Suprapubic skin (tissue), 4 donors: Measurements from ENCODE around the gene SLC15A4. TPM values are rescaled to one million over a fixed set of nuclear protein-coding genes. Genes with fewer than 3 reads are reported as not detected.

ENCODE experiments used
- DNase-seq, 2 donors: peaks; one replicate each; pipeline ENCODE4 v3.0.0-alpha.2; 2019; ENCODE audit warnings: low spot score in 2 of 2
- H3K27ac ChIP-seq: fragments of 200-600 bp; sonication (generic); one replicate; pipeline ENCODE4 v1.5.1; 2019
- H3K27me3 ChIP-seq: fragments of 200-600 bp; sonication (generic); one replicate; pipeline ENCODE4 v1.5.1; 2019
- H3K36me3 ChIP-seq: fragments of 200-600 bp; sonication (generic); one replicate; pipeline ENCODE4 v1.5.1; 2019
- H3K4me1 ChIP-seq: fragments of 200-600 bp; sonication (generic); one replicate; pipeline ENCODE4 v1.5.1; 2019
- H3K4me3 ChIP-seq: fragments of 200-600 bp; sonication (generic); one replicate; pipeline ENCODE4 v1.5.1; 2019; ENCODE audit warnings: mild to moderate bottlenecking
- H3K9me3 ChIP-seq: fragments of 200-600 bp; sonication (generic); one replicate; pipeline ENCODE4 v1.5.1; 2019
- CTCF ChIP-seq, 2 donors: fragments of 200-600 bp in 1 of 2; fragments of 450-650 bp in 1 of 2; sonication (generic) in 1 of 2; IDR thresholded peaks; one replicate each; pipeline ENCODE4 v1.5.1; 2016 to 2019; ENCODE audit warnings: antibody characterized with exemption in 2 of 2, mild to moderate bottlenecking in 1 of 2, moderate library complexity in 1 of 2
- EP300 ChIP-seq: sonication (generic); formaldehyde crosslinking; IDR thresholded peaks from one replicate; pipeline ENCODE4 v1.6.1; 2017; ENCODE audit warnings: antibody characterized with exemption
- POLR2A ChIP-seq, 2 donors: fragments of 450-650 bp; IDR thresholded peaks; one replicate each; pipeline ENCODE4 v1.6.1; 2017; ENCODE audit warnings: antibody characterized with exemption in 2 of 2, mild to moderate bottlenecking in 2 of 2, moderate library complexity in 2 of 2
- POLR2AphosphoS5 ChIP-seq, 3 donors: sonication (generic); formaldehyde crosslinking; IDR thresholded peaks; one replicate each; pipeline ENCODE4 v1.6.1; 2017; ENCODE audit warnings: antibody characterized with exemption in 3 of 3
- WGBS: methylation state at CpG from one replicate; pipeline ENCODE4 v1.1.5; 2018; 5-methylcytosine and 5-hydroxymethylcytosine counted together
- total RNA-seq, 4 donors: library from RNA; depleted of rRNA; stranded (reverse); fragments of >200 nt; gene quantifications; one replicate each; pipeline ENCODE4 v1.1.0, GENCODE V29; 2016

The SLC15A4 gene
- total RNA-seq, 4 donors from 2014 or later = 35.2 to 51.7 (median 45.6) TPM

- no peak overlapping the region for H3K27ac ChIP-seq
- TF ChIP-seq POLR2AphosphoS5 (IDR thresholded peaks at IDR 0.05) (no peak), POLR2A (IDR thresholded peaks at IDR 0.05) (no peak), CTCF (IDR thresholded peaks at IDR 0.05) (no peak), EP300 (no peak)
- H3K27me3 ChIP-seq = no peaks in the 10 kb centered on the region
- 97% methylated on average over 8 of the region's 8 CpGs for WGBS
- no peak overlapping the region for H3K4me3 ChIP-seq
- H3K4me1 ChIP-seq = peaks cover 5% of the 10 kb centered on the region
- no peaks in the 10 kb centered on the region for H3K9me3 ChIP-seq
- peaks cover 52% of the 10 kb centered on the region for H3K36me3 ChIP-seq
- DNase-seq = peak in 1 of 2 donors; percentile 13
These were observed 19.0 kb downstream of the SLC15A4 start for GRCh38 chr12:128804762-128805161.

GRCh38 chr12:128803788-128804187 is 20.0 kb downstream of the SLC15A4 start:
- Histone ChIP-seq H3K36me3 (peaks cover 59% of the 10 kb centered on the region), H3K9me3 (no peaks in the 10 kb centered on the region)
- 94% methylated on average over 9 of the region's 9 CpGs for WGBS

GRCh38 chr12:128802756-128803155 is 21.0 kb downstream of the SLC15A4 start:
- Histone ChIP-seq H3K4me1 (no peaks in the 10 kb centered on the region), H3K27ac (no peak overlapping the region), H3K9me3 (no peaks in the 10 kb centered on the region), H3K27me3 (no peaks in the 10 kb centered on the region), H3K4me3 (no peak overlapping the region), H3K36me3 (peaks cover 61% of the 10 kb centered on the region)
- TF ChIP-seq CTCF (IDR thresholded peaks at IDR 0.05) (no peak), EP300 (no peak), POLR2A (IDR thresholded peaks at IDR 0.05) (no peak), POLR2AphosphoS5 (IDR thresholded peaks at IDR 0.05) (no peak)
- WGBS = 89% methylated on average over 13 of the region's 13 CpGs
- peak; percentile 16 to 40 for DNase-seq

More at GRCh38 chr12:128803788-128804187, 20.0 kb downstream of the SLC15A4 start:
- no peak overlapping the region for H3K4me3 ChIP-seq
- no peak for TF ChIP-seq CTCF (IDR thresholded peaks at IDR 0.05)
- no peak for TF ChIP-seq POLR2AphosphoS5 (IDR thresholded peaks at IDR 0.05)
- TF ChIP-seq POLR2A (IDR thresholded peaks at IDR 0.05) = no peak
- no peak for TF ChIP-seq EP300
- H3K27ac ChIP-seq = no peak overlapping the region
- H3K27me3 ChIP-seq = no peaks in the 10 kb centered on the region
- peak in 1 of 2 donors; percentile 43 for DNase-seq
- H3K4me1 ChIP-seq = no peaks in the 10 kb centered on the region

DNA sequence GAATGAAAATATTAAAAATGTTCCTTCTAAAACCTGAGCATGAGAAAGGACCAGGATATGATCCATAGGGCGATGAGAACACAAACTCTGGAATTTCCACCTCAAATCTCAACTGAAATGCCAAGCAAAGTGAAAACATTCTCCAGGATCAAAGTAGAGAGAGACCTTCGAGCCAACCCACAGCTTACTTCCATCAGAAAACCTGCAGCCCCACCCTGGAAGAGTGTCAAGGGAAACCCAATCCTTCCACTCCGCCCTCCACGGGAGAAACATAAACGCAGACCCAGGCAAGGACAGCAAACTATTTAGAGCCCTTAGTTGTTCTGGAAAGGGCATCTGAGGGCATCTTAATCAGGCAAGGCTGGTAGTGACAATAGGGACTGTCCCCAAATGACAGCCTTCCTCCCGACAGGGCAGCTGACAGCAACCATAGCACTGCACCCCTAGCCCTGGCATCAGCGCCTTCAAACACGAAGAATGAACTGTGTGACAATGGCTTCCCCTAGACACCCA is 21.8 kb downstream of the SLC15A4 start:
- Histone ChIP-seq H3K9me3 (no peaks in the 10 kb centered on the region), H3K27me3 (no peaks in the 10 kb centered on the region)

DNA sequence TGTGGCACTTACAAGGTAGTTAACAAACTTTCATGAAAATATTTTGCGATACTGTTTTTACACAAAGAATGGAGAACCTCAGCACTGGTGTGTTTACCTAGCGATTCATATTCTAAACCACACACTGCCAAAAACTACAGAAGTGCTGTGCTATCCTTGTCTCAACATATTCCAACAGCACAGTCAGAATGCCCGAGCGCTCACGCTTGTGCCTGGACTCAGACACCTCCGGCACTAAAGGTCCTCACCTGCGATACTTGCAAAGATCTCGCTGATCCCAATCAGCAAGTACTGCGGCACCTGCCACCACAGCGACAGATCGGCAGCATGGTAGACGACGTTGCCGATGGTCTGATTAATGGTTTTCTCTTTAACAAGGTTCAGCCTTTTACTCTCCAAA is 23.2 kb downstream of the SLC15A4 start:
- Histone ChIP-seq H3K4me3 (no peak overlapping the region), H3K27ac (no peak overlapping the region), H3K9me3 (no peaks in the 10 kb centered on the region), H3K36me3 (peaks cover 66% of the 10 kb centered on the region), H3K27me3 (no peaks in the 10 kb centered on the region), H3K4me1 (no peaks in the 10 kb centered on the region)
- no peak for DNase-seq
- TF ChIP-seq CTCF (IDR thresholded peaks at IDR 0.05) (no peak), POLR2AphosphoS5 (IDR thresholded peaks at IDR 0.05) (no peak), POLR2A (IDR thresholded peaks at IDR 0.05) (no peak), EP300 (no peak)
- WGBS = 97% methylated on average over 14 of the region's 14 CpGs

More for the DNA sequence above, 21.8 kb downstream of the SLC15A4 start:
- no peak for DNase-seq
- 68% methylated on average over 8 of the region's 8 CpGs for WGBS
- Histone ChIP-seq H3K4me1 (no peaks in the 10 kb centered on the region), H3K4me3 (no peak overlapping the region), H3K27ac (no peak overlapping the region), H3K36me3 (peaks cover 62% of the 10 kb centered on the region)
- TF ChIP-seq CTCF (IDR thresholded peaks at IDR 0.05) (no peak), POLR2AphosphoS5 (IDR thresholded peaks at IDR 0.05) (no peak), POLR2A (IDR thresholded peaks at IDR 0.05) (no peak), EP300 (no peak)
